CD1c-positive myeloid dendritic cell (primary cell): Measurements from ENCODE around the gene RORB.

Experiments
- DNase-seq: peaks from one replicate; pipeline ENCODE4 v3.0.0-alpha.2; 2016; ENCODE audit errors: extremely low spot score

The RORB gene

GRCh38 chr9:74719306-74719705 lies 222.2 kb downstream of the RORB start:
- no peak for DNase-seq

- DNase-seq, result no peak
These were observed 224.8 kb downstream of the RORB start for GRCh38 chr9:74721696-74722660.

- no peak for DNase-seq
These were observed 227.2 kb downstream of the RORB start for GRCh38 chr9:74724317-74724716.

GRCh38 chr9:74726581-74726980 lies 229.4 kb downstream of the RORB start:
- DNase-seq, result no peak

GRCh38 chr9:74728176-74728575 lies 231.0 kb downstream of the RORB start:
- DNase-seq, result no peak

GRCh38 chr9:74729136-74729695 lies 232.1 kb downstream of the RORB start:
- no peak for DNase-seq

GRCh38 chr9:74735761-74736160 lies 238.6 kb downstream of the RORB start:
- no peak for DNase-seq

- no peak for DNase-seq
These were observed 239.5 kb downstream of the RORB start for GRCh38 chr9:74736646-74737045.

GRCh38 chr9:74742191-74742790 lies 245.2 kb downstream of the RORB start:
- no peak for DNase-seq
